Subcutaneous adipose tissue (tissue), 4 donors: Measurements from ENCODE around the gene CST9. TPM values are rescaled to one million over a fixed set of nuclear protein-coding genes. Genes with fewer than 3 reads are reported as not detected.

Source experiments
- total RNA-seq, 4 donors: library from RNA; depleted of rRNA; stranded (reverse); fragments of >200 nt; gene quantifications; one replicate each; pipeline ENCODE4 v1.1.0, GENCODE V29; 2016
- TF ChIP-seq, protein P1 (sequence below): fragments of 450-650 bp; IDR thresholded peaks from one replicate; pipeline ENCODE4 v1.5.1; 2016; ENCODE audit warnings: low read depth, mild to moderate bottlenecking, control low read depth, antibody characterized with exemption, moderate library complexity

The CST9 gene
- total RNA-seq, 4 donors from 2014 or later, result not detected

DNA sequence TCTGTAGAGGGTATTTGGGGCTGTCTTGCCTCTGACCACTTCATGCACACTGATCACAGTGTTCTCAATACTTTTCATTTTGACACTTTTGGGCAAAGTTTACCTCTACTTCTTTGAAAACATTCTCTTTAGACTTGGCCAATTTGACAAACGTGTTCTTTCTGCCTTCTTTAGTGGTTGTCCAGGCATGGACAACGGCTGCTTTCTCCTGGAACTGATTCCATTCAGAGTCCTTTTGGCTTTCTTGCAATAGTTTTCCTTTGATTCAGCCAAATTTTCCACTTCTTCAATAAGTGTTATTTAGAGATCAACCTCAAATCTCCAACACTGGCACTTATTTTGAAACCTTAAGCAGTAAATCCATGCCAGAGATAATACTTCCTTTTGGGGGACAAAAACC lies 6.7 kb upstream of the CST9 start:
- TF ChIP-seq, protein P1, sequence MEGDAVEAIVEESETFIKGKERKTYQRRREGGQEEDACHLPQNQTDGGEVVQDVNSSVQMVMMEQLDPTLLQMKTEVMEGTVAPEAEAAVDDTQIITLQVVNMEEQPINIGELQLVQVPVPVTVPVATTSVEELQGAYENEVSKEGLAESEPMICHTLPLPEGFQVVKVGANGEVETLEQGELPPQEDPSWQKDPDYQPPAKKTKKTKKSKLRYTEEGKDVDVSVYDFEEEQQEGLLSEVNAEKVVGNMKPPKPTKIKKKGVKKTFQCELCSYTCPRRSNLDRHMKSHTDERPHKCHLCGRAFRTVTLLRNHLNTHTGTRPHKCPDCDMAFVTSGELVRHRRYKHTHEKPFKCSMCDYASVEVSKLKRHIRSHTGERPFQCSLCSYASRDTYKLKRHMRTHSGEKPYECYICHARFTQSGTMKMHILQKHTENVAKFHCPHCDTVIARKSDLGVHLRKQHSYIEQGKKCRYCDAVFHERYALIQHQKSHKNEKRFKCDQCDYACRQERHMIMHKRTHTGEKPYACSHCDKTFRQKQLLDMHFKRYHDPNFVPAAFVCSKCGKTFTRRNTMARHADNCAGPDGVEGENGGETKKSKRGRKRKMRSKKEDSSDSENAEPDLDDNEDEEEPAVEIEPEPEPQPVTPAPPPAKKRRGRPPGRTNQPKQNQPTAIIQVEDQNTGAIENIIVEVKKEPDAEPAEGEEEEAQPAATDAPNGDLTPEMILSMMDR, result no peak

DNA sequence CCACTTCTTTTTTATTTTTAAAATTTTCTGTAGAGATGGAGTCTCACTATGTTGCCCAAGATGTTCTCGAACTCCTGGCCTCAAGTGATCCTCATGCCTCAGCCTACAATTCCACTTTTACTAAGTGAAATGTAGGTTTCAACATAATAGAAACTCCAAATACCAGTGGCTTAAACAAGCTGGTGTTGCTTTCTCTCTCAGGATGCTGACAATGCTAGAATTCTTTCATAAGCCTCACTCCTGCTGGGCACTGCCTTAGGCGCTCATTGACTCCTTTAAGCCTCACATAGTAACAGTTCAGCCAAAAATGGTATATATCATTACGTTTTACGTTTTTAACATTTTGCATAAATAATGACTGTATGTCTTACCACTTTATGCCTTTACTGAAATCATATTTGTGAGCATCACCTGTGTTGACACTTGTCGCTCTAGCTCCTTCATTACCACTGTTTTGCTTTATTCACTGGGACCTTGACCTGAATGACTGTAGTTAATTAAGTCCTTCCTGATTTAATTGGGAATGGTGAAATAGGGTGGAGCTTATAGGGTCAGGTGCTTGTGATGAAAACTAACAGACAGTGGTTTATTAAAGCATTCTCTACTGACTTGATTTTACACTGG lies 3.9 kb upstream of the CST9 start:
- TF ChIP-seq, protein P1, result no peak

DNA sequence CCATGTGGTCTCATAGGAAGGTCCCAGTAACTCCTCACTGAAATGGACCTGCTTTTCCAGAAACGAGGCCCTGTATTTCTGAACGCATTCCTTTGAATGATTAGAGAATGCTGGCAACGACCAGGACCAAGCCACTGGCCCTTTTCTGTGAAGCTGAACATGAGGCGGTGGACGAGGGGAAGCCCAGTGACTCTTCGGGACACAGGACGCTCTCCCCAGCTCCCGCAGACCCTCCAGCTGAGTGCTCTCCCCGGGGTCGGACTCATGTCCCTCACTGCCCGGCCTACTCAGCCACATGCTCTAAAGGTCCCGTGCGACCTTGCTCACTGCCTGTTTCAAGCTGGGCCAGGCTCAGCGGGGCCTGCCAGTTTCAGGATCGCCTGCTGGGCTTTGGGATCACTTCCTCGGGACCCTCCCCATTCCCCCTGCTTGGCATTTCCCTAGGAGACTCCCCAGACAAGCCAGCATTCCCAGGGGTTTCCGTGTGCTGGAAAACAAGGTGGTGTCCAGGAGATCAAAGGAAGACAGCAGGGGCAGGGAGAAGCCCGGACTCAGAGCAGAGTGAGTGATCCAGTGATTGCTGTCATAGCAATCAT lies 2.6 kb upstream of the CST9 start:
- TF ChIP-seq, protein P1, result no peak

DNA sequence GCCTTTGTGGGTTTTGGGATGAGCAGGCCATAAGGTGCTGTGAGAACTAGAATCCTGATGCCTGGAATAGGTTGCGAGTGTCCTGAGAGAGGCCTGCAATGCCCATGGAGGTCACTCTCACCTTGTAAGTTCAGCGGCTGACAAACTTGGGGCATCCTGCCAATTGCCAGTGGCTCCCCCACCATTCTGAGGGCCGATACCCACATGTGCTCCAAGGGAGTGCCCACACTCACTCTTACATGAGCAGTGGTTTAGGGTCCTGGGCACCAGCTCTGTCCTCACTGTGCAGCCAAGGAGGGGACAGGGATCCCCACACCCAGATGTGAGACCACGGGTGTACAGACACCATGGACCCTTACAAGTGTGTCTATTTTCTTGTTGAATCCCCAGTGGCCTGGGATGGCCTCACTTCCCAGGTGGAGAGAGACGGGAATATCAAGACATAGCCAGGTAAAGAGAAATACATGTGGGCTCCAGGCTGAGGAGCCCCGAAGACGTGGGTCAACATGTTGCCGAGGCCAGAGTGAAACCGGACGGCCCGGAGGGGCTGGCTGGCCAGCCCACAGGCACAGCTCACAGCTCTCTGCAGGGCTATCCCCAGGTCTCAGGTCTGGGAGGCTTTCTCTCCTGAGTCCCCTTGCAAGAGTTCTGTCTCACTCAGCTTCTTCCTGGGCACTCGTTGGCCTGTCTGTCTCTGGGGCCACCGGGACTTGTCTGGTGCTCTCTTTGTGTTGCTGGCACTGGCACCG lies 2.0 kb upstream of the CST9 start:
- TF ChIP-seq, protein P1, result no peak

DNA sequence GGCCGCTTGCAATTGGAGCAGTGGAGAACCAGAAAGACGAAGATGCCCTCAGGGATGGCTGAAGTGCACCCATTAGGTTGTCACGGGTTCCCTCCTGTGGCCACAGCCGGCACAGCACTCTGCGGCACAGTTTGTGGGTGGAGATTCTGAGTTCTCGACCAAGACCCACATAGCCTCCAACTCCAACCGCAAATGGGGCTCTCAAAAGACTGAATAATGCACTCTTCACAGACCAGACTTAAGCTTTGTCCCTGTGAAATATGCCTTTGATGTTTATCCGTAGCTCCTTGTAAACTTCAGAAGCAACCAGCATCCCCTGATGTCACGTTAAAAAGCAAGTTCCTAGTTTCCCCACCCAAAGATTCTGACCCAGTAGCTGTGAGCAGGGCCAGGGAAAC lies 934 bp upstream of the CST9 start:
- TF ChIP-seq, protein P1, result no peak

DNA sequence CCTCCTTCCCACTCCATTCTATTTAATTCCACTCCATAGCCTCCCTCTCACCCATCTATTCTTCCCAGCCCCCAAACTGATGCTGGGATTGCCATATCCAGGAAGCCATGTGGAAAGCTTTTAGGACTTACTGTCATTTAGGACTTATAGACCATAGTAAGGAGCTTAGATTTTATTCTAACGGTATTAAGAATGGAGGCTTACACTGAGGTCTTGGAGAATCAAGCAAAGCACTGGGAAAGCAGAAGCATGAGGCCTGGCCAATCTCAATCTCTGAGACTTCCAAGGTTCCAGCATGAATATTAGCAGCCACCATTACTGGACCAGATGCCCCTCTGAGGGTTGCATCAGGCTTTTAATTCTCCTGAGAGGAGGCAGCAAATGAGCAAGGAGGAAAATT lies 1.4 kb downstream of the CST9 start:
- TF ChIP-seq, protein P1, result no peak

DNA sequence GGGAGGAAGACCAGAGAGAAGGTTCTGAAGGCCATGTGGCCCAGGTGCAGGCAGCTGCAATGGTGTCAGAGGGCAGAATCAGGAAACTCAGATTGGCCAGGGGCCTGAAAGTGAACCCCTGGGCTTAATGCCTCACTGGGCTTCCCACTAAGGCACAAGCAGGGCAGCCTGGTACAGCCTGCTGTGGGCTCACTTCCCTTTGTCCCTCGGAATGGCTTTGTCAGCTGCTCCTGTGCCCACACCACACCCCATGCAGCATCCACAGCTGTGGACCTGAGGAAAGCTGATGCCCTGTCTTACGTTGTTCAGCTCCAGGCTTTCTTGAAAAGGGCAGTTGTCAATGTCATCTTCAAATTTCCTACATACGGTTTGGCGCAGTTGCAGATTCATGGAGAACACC lies 2.4 kb downstream of the CST9 start:
- TF ChIP-seq, protein P1, result no peak
